Spinal cord (tissue), 10 donors: ENCODE results near the gene FAM209B. TPM values are rescaled to one million over a fixed set of nuclear protein-coding genes. Genes with fewer than 3 reads are reported as not detected.
"Not testable (repeated sequence)": the region's sequence is repeated elsewhere in the genome, so short reads cannot be mapped to it uniquely, and the experiment has no call there.

Experiments used
- DNase-seq, 6 donors: peaks; one replicate each; pipeline versions ENCODE4 v3.0.0 to v3.0.0-alpha.2; 2013 to 2015; ENCODE audit warnings: low spot score in 6 of 6, low read depth in 4 of 6
- H3K27ac ChIP-seq: one replicate; pipeline ENCODE4 v1.5.1; 2013; ENCODE audit warnings: low read depth, low read length, control low read depth
- H3K27me3 ChIP-seq: one replicate; pipeline ENCODE4 v1.6.1; 2013; ENCODE audit warnings: low read length; ENCODE audit not compliant: control insufficient read depth, insufficient read depth
- H3K36me3 ChIP-seq: one replicate; pipeline ENCODE4 v1.6.1; 2013; ENCODE audit warnings: low read length; ENCODE audit not compliant: control insufficient read depth, insufficient read depth
- H3K4me1 ChIP-seq: one replicate; pipeline ENCODE4 v1.6.1; 2013; ENCODE audit warnings: low read length; ENCODE audit not compliant: control insufficient read depth, insufficient read depth
- H3K4me3 ChIP-seq: one replicate; pipeline ENCODE4 v1.5.1; 2013; ENCODE audit warnings: low read depth, low read length, control low read depth
- H3K9me3 ChIP-seq: one replicate; pipeline ENCODE4 v1.6.1; 2013; ENCODE audit warnings: low read length; ENCODE audit not compliant: control insufficient read depth, insufficient read depth
- WGBS: methylation state at CpG from one replicate; pipeline ENCODE4 v1.1.5; 2013; ENCODE audit warnings: missing lambda C conversion rate; ENCODE audit not compliant: insufficient coverage; 5-methylcytosine and 5-hydroxymethylcytosine counted together
- long read RNA-seq, 4 donors: transcript quantifications; one replicate each; lab custom pipeline, GENCODE V29; 2026
- polyA plus RNA-seq, 2 donors: library from polyadenylated mRNA; unstranded; fragments of 120-200 nt; gene quantifications; one replicate each; pipeline ENCODE4 v1.2.1, GENCODE V29; 2013; ENCODE audit not compliant: insufficient read length in 2 of 2
- total RNA-seq, 2 donors: library from RNA; depleted of rRNA in 1 of 2; stranded (reverse); fragments of 120-200 nt in 1 of 2; fragments of >200 nt in 1 of 2; gene quantifications; one replicate each; pipeline versions ENCODE4 v1.2.3 to v1.2.4, GENCODE V29; 2013 to 2014
- donor health status: healthy.

Gene FAM209B, protein sequence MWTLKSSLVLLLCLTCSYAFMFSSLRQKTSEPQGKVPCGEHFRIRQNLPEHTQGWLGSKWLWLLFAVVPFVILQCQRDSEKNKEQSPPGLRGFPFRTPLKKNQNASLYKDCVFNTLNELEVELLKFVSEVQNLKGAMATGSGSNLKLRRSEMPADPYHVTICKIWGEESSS
- under 1 TPM in 1 of 2 donors, not detected in 1; 0.50 TPM for total RNA-seq
- under 1 TPM in 1 of 2 donors, not detected in 1; 0.47 TPM for polyA plus RNA-seq
- long read RNA-seq, donor 1 = 0 reads
- long read RNA-seq, donor 2 = 0 reads
- long read RNA-seq, donor 3 = 0 reads
- long read RNA-seq, donor 4 = 0 reads

DNA sequence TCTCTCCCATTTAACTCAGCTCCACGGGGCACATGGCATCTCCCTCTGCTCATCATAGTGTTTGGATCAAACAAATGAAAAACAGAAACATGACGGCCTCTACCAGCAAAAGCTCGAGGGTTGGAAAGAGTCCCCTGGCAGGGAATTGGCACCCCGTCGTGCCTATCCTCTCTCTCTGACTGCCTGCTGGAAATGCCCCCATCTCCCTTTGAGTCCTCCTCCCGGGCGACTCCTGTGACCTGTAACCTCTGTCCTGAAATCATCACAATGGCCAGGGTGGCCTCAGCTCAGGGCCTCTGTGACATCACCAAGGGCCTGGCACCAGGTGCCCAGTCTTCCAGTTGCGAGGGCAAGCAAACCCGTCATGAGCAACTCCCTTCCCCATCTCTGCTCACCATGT is at the start of gene FAM209B:
Gene FAM209B (plus strand): TSS at position 301 of the 400 bp plus-strand sequence. CDS start 96 bp downstream, at position 397.
- DNase-seq, H3K9me3 ChIP-seq, H3K27me3 ChIP-seq, H3K4me3 ChIP-seq, H3K27ac ChIP-seq, H3K4me1 ChIP-seq, H3K36me3 ChIP-seq: not testable (repeated sequence)
- WGBS = 86% methylated on average over 7 of the region's 9 CpGs

DNA sequence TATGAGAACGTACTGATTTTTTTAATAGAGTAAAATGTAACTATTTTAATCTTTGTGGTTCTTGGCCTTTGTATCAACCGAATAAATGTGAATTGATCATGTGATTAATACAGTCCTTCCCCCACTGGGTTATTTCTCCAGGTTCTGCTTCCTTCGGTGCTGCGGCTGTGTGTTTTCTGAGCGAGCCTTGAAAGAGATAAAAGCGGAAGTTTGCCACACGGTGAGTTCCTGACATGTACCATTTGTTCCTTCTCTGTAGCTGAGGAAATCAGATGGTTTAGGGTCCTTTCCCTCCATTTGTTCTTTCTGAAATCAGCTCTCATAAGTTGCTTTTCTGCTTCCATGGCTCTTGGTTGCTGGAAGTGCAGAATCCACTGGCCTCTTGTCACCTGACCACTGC is 49.1 kb upstream of the FAM209B start:
- Histone ChIP-seq H3K27ac (no peak overlapping the region), H3K36me3 (peaks cover 42% of the 10 kb centered on the region), H3K4me3 (no peak overlapping the region), H3K9me3 (no peaks in the 10 kb centered on the region), H3K4me1 (peaks cover 4% of the 10 kb centered on the region), H3K27me3 (no peaks in the 10 kb centered on the region)
- no peak for DNase-seq
- WGBS = 93% methylated on average over 5 of the region's 7 CpGs

- DNase-seq = no peak
- Histone ChIP-seq H3K4me3 (no peak overlapping the region), H3K36me3 (peaks cover 50% of the 10 kb centered on the region), H3K27me3 (no peaks in the 10 kb centered on the region), H3K4me1 (peaks cover 4% of the 10 kb centered on the region), H3K27ac (no peak overlapping the region), H3K9me3 (no peaks in the 10 kb centered on the region)
- 85% methylated on average over 9 of the region's 11 CpGs for WGBS
Observed at GRCh38 chr20:56487216-56487615, 45.8 kb upstream of the FAM209B start.

DNA sequence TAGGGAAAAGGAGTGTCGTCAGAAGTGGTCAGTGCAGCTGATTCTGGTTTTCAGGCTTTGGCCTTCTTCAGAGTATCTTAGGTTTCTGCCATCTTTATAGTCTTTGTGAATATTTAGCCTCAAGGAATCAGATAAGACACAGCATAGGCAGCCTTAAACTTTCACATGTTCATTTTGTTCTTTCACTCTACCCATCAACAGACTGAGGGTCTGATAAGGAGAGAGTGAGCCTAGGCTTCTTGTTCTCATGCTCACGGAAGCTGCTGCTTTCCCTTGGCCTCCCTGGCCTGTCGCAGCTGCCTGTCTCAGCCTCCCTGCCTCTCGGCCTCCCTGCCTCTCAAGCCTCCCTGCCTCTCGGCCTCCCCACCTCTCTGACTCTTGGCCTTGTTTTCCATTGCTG is 44.5 kb upstream of the FAM209B start:
- no peak for DNase-seq
- H3K4me3 ChIP-seq = no peak overlapping the region
- H3K9me3 ChIP-seq = no peaks in the 10 kb centered on the region
- WGBS = 92% methylated on average over 3 of the region's 5 CpGs
- peaks cover 57% of the 10 kb centered on the region for H3K36me3 ChIP-seq
- H3K27me3 ChIP-seq = no peaks in the 10 kb centered on the region
- H3K27ac ChIP-seq = no peak overlapping the region
- peaks cover 4% of the 10 kb centered on the region for H3K4me1 ChIP-seq

DNA sequence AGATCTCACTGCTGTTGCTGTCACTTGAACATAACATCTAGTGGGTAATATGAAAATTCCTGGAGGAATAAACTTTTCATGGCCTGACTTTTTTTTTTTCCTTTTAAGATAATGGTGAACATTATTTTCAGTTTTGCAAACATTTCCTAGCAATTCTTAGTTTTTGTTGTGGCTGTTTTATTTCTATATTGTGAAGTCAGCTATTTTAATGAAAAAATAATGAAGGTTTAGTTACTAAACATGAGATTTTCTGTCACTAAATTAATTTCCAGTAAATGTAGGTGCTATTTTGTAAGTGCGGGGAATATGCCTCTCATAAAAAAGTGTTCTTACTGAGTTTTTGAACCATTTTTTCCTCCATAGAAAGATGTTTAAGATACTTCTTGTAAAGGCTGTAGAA is 31.9 kb upstream of the FAM209B start:
- Histone ChIP-seq H3K27me3 (no peaks in the 10 kb centered on the region), H3K36me3 (peaks cover 9% of the 10 kb centered on the region), H3K27ac (no peak overlapping the region), H3K9me3 (no peaks in the 10 kb centered on the region), H3K4me1 (no peaks in the 10 kb centered on the region), H3K4me3 (no peak overlapping the region)
- WGBS = no CpG with 5 or more reads among the region's 1 CpG
- no peak for DNase-seq

- H3K27ac ChIP-seq = no peak overlapping the region
- DNase-seq = no peak
- H3K27me3 ChIP-seq = no peaks in the 10 kb centered on the region
- no peak overlapping the region for H3K4me3 ChIP-seq
- 87% methylated on average over 7 of the region's 8 CpGs for WGBS
- H3K4me1 ChIP-seq = no peaks in the 10 kb centered on the region
- peaks cover 15% of the 10 kb centered on the region for H3K36me3 ChIP-seq
- H3K9me3 ChIP-seq = no peaks in the 10 kb centered on the region
Observed at GRCh38 chr20:56503916-56504315, 29.1 kb upstream of the FAM209B start.

- Histone ChIP-seq H3K4me3 (no peak overlapping the region), H3K27me3 (no peaks in the 10 kb centered on the region), H3K9me3 (no peaks in the 10 kb centered on the region), H3K4me1 (no peaks in the 10 kb centered on the region), H3K27ac (no peak overlapping the region), H3K36me3 (peaks cover 15% of the 10 kb centered on the region)
- 86% methylated on average over 6 of the region's 9 CpGs for WGBS
- no peak for DNase-seq
Observed at GRCh38 chr20:56504373-56505005, 28.6 kb upstream of the FAM209B start.

GRCh38 chr20:56506103-56506502 is 26.9 kb upstream of the FAM209B start:
- Histone ChIP-seq H3K4me1 (no peaks in the 10 kb centered on the region), H3K36me3 (peaks cover 12% of the 10 kb centered on the region), H3K27ac (no peak overlapping the region), H3K9me3 (no peaks in the 10 kb centered on the region), H3K27me3 (no peaks in the 10 kb centered on the region), H3K4me3 (no peak overlapping the region)
- no peak for DNase-seq
- 83% methylated on average over 1 of the region's 3 CpGs for WGBS

DNA sequence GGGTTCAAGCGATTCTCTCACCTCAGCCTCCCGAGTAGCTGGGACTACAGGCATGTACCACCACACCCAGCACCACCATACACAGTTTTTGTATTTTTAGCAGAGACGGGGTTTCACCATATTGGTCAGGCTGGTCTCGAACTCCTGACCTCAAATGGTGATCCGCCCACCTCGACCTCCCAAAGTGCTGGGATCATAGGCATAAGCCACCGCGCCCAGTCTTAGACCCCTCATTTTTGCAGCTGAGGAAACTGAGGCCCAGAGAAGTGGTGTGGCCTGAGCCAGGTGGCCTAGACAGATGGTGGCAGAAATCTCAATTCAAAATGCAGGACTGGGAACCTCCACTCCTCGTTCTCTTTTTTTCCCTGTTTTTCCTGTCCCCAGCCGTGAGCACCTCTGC is 21.1 kb upstream of the FAM209B start:
- Histone ChIP-seq H3K27ac (no peak overlapping the region), H3K4me3 (no peak overlapping the region), H3K9me3 (no peaks in the 10 kb centered on the region), H3K27me3 (no peaks in the 10 kb centered on the region), H3K36me3 (peaks cover 27% of the 10 kb centered on the region), H3K4me1 (peaks cover 11% of the 10 kb centered on the region)
- WGBS = 95% methylated on average over 9 of the region's 10 CpGs
- no peak for DNase-seq
